Endothelial cell of umbilical vein (primary cell): ENCODE results near the gene MYO16. TPM values are rescaled to one million over a fixed set of nuclear protein-coding genes. Genes with fewer than 3 reads are reported as not detected.

Experiments used
- BruUV-seq: library from RNA; stranded (reverse); fragments of 400-500 nt; replicated peaks from 2 replicates; lab custom pipeline; 2021; lab: Mats Ljungman, UMichigan
- CTCF ChIA-PET: fragments of 300-600, 350-600 bp; sonication (Branson Sonifier 250); formaldehyde crosslinking; loops from one replicate; lab custom pipeline; 2021; ENCODE audit warnings: antibody characterized with exemption, inconsistent platforms; lab: Charles Lee
- POLR2A ChIA-PET: fragments of 300-600, 350-600 bp; sonication (Branson Sonifier 250); formaldehyde crosslinking; loops from one replicate; lab custom pipeline; 2021; ENCODE audit warnings: antibody characterized with exemption, inconsistent platforms; lab: Charles Lee
- DNase-seq: peaks from one replicate; pipeline ENCODE4 v3.0.0-alpha.2; 2011; ENCODE audit warnings: low read depth, low spot score
- FAIRE-seq: peaks from 2 replicates; lab custom pipeline; 2011; peaks lifted over from hg19 to GRCh38; lab: Jason Lieb, UNC
- H2AFZ ChIP-seq: 2 replicates; pipeline ENCODE4 v1.6.0; 2012; ENCODE audit warnings: low read depth, low read length, control low read depth, inconsistent platforms
- H3K27ac ChIP-seq: 2 replicates; pipeline ENCODE4 v1.5.1; 2011; ENCODE audit warnings: low read depth, mild to moderate bottlenecking, control low read depth, low read length, moderate library complexity; ENCODE audit not compliant: insufficient read depth
- H3K27me3 ChIP-seq, 2 experiments: 2 replicates each; pipeline versions ENCODE4 v1.6.0 to v1.6.1; 2011; ENCODE audit warnings: low read length in 2 of 2, mixed read lengths in 1 of 2; ENCODE audit not compliant: control insufficient read depth in 2 of 2, insufficient read depth in 2 of 2
- H3K36me3 ChIP-seq, 2 experiments: 2 replicates in 1 of 2; 3 replicates in 1 of 2; pipeline ENCODE4 v1.5.1; 2011; ENCODE audit warnings: low read length in 2 of 2, mild to moderate bottlenecking in 1 of 2, moderate library complexity in 1 of 2; ENCODE audit not compliant: control insufficient read depth in 2 of 2, insufficient read depth in 2 of 2; ENCODE audit errors: extremely low read depth in 1 of 2
- H3K4me1 ChIP-seq: 3 replicates; pipeline ENCODE4 v1.5.1; 2011; ENCODE audit warnings: mild to moderate bottlenecking, low read length; ENCODE audit not compliant: control insufficient read depth, insufficient read depth; ENCODE audit errors: extremely low read depth
- H3K4me2 ChIP-seq: 2 replicates; pipeline ENCODE4 v1.6.1; 2011; ENCODE audit warnings: low read length, control low read depth, mixed read lengths; ENCODE audit not compliant: insufficient read depth
- H3K4me3 ChIP-seq, 3 experiments: fragments of 200-600 bp in 1 of 3; sonication (generic), shearing (Covaris generic) in 1 of 3; replicated peaks in 1 of 3; 2 replicates each; pipeline ENCODE4 v1.5.1; 2011 to 2016; ENCODE audit warnings: control low read depth in 3 of 3, low read length in 3 of 3, mild to moderate bottlenecking in 2 of 3, inconsistent platforms in 1 of 3, low read depth in 1 of 3, moderate library complexity in 1 of 3; ENCODE audit not compliant: insufficient read depth in 1 of 3
- H3K79me2 ChIP-seq: 2 replicates; pipeline ENCODE4 v1.6.0; 2012; ENCODE audit warnings: low read length, inconsistent platforms; ENCODE audit not compliant: control insufficient read depth, insufficient read depth
- H3K9ac ChIP-seq: replicated peaks from 2 replicates; pipeline ENCODE3; 2011; ENCODE audit warnings: low read length, control low read depth; ENCODE audit not compliant: insufficient read depth; ENCODE audit errors: extremely low read depth
- H3K9me1 ChIP-seq: replicated peaks from 3 replicates; pipeline ENCODE4 v1.6.0; 2011; ENCODE audit warnings: mild to moderate bottlenecking, low read length; ENCODE audit not compliant: control insufficient read depth, insufficient read depth; ENCODE audit errors: extremely low read depth
- H3K9me3 ChIP-seq: replicated peaks from 2 replicates; pipeline ENCODE4 v1.5.1; 2012; ENCODE audit warnings: low read length, inconsistent platforms; ENCODE audit not compliant: control insufficient read depth, insufficient read depth
- H4K20me1 ChIP-seq: replicated peaks from 2 replicates; pipeline ENCODE3; 2011; ENCODE audit warnings: mild to moderate bottlenecking, low read length; ENCODE audit not compliant: control insufficient read depth, insufficient read depth; ENCODE audit errors: extremely low read depth
- CTCF ChIP-seq, 2 donors: IDR thresholded peaks; 1 replicate in 1 of 2; 2 replicates in 1 of 2; pipeline ENCODE4 v1.5.1; 2011; ENCODE audit warnings: low read length in 2 of 2, mild to moderate bottlenecking in 2 of 2, moderate library complexity in 2 of 2, control low read depth in 1 of 2, inconsistent platforms in 1 of 2, low read depth in 1 of 2; ENCODE audit not compliant: insufficient read depth in 1 of 2; ENCODE audit errors: extremely low read depth in 1 of 2
- EZH2 ChIP-seq: IDR thresholded peaks from 2 replicates; pipeline ENCODE4 v1.6.1; 2012; ENCODE audit warnings: borderline replicate concordance, low read depth, mild to moderate bottlenecking, moderate library complexity, low read length, inconsistent platforms; ENCODE audit not compliant: severe bottlenecking
- FOS ChIP-seq: IDR thresholded peaks from 2 replicates; pipeline ENCODE4 v1.6.1; 2011; ENCODE audit warnings: mild to moderate bottlenecking, low read length, moderate library complexity, borderline replicate concordance; ENCODE audit not compliant: insufficient read depth
- GATA2 ChIP-seq: IDR thresholded peaks from 2 replicates; pipeline ENCODE4 v1.7.0; 2011; ENCODE audit warnings: low read depth, mild to moderate bottlenecking, moderate library complexity, mixed read lengths, low read length; ENCODE audit not compliant: insufficient read length, insufficient read depth
- JUN ChIP-seq: IDR thresholded peaks from 2 replicates; pipeline ENCODE4 v1.6.1; 2011; ENCODE audit warnings: borderline replicate concordance, low read depth; ENCODE audit not compliant: insufficient read length, insufficient read depth
- MAX ChIP-seq: IDR thresholded peaks from 2 replicates; pipeline ENCODE4 v1.6.1; 2011; ENCODE audit not compliant: insufficient read depth, insufficient read length
- MYC ChIP-seq: IDR thresholded peaks from one replicate; pipeline ENCODE4 v1.6.1; 2011; ENCODE audit warnings: mild to moderate bottlenecking, low read depth, low read length
- POLR2A ChIP-seq: IDR thresholded peaks from 2 replicates; pipeline ENCODE4 v1.6.1; 2012; ENCODE audit warnings: low read depth, mild to moderate bottlenecking, control low read depth, low read length
- POLR2AphosphoS5 ChIP-seq: IDR thresholded peaks from 2 replicates; pipeline ENCODE4 v1.6.1; 2012; ENCODE audit warnings: low read depth, mild to moderate bottlenecking, control low read depth, low read length, moderate library complexity; ENCODE audit not compliant: insufficient read depth
- dilution Hi-C: fragments of 300-500 bp; cut with MboI; formaldehyde crosslinking; loops from one replicate; pipeline ENCODE4 v1.15.0; 2019; ENCODE audit warnings: low sequenced_read_pairs; ENCODE audit not compliant: extremely low pct_ligation_motif_present
- intact Hi-C: fragments of 100-400 bp; cut with micrococcal nuclease; formaldehyde crosslinking; loops from one replicate; pipeline ENCODE4 v1.10.0; 2022
- polyA plus RNA-seq, 4 experiments: library from polyadenylated mRNA; depleted of rRNA in 3 of 4; stranded (reverse) in 3 of 4; unstranded in 1 of 4; fragments of >200 nt; gene quantifications; 2 replicates each; pipeline versions ENCODE4 v1.2.1 to v1.2.3, GENCODE V29; 2011 to 2012; ENCODE audit warnings: missing spikeins in 1 of 4
- total RNA-seq: library from RNA; stranded (reverse); gene quantifications from 2 replicates; pipeline ENCODE4 v1.2.3, GENCODE V29; 2021

Gene MYO16
- total and polyA plus RNA-seq, 2 donors (not counting 3 experiments of a cell fraction or from before 2014, with no cell fraction given) = 0.03 to 0.04 TPM

GRCh38 chr13:109205315-109205714 is 575.9 kb downstream of the MYO16 start:
- FAIRE-seq (no peak), DNase-seq (peak; percentile 15)
- no peak overlapping the region for H2AFZ ChIP-seq
- H3K4me2 ChIP-seq = no peak overlapping the region
- ChIA-PET POLR2A (no interaction called here), CTCF (interaction anchor here (1.1 kb wide), 1 partner anchor 9 kb away, joined by 3 read pairs; no protein-coding TSS in a partner anchor)
- dilution Hi-C loops (no loop called here), intact Hi-C loops (loop anchor here (2.0 kb wide), 1 partner anchor 37 kb away; no protein-coding TSS in a partner anchor)
- H3K36me3 ChIP-seq = no peaks in the 10 kb centered on the region
- H4K20me1 ChIP-seq = no peaks in the 10 kb centered on the region
- peaks cover 29% of the 10 kb centered on the region for H3K4me1 ChIP-seq
- H3K9ac ChIP-seq = no peak overlapping the region
- H3K9me1 ChIP-seq = no peaks in the 10 kb centered on the region
- H3K27me3 ChIP-seq = no peaks in the 10 kb centered on the region
- no peaks in the 10 kb centered on the region for H3K9me3 ChIP-seq
- no peak for TF ChIP-seq CTCF (IDR thresholded peaks at IDR 0.05; ENCODE audit: extremely low read depth in 1 of 2, insufficient read depth in 1 of 2, low read depth in 1 of 2, low read length in 2 of 2)
- no peak for TF ChIP-seq POLR2A
- no peak for TF ChIP-seq EZH2
- TF ChIP-seq FOS = peak; percentile 21
- TF ChIP-seq JUN = peak; percentile 65
- no peak for TF ChIP-seq MYC
- TF ChIP-seq GATA2 = no peak
- TF ChIP-seq POLR2AphosphoS5 = no peak
- no peak for TF ChIP-seq MAX
- no peak overlapping the region for H3K4me3 ChIP-seq
- H3K27ac ChIP-seq = no peak overlapping the region
- no peaks in the 10 kb centered on the region for H3K79me2 ChIP-seq
- no TSS peak for BruUV-seq
